ENCODE results near the gene CABLES2.
"Not testable (repeated sequence)": the region's sequence is repeated elsewhere in the genome, so short reads cannot be mapped to it uniquely, and the experiment has no call there.

The CABLES2 gene

DNA sequence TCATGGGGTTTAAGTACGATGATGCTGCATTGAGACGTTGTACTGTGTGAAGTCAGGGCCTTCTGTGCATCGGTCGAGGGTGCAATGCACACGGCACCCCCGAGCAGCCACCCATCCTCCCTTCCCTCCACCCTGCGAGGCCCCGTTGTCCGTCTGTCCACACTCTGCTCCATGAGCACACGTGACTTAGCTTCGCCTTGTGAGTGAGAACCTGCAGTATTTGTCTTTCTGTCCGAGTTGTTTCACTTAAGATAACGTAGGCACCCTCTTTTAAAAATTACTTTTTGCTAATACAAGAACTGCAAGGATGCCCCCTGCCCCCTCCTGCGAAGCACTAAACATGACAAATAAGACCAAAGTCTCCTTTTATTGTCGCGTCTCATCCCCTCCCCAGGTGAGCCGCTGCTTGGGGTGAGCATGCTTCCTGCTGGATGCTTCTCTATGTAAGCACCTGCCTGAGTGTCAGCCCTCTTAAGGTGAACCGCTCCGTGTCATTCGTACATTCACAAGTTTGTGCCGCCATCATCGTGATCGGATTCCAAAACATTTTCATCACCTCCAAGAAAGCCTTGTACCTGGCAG is 23.9 kb upstream of the CABLES2 start:
- no peak overlapping the region for H3K9ac ChIP-seq (ENCODE audit: low read length)
- no peak overlapping the region for H3K27ac ChIP-seq (ENCODE audit: low read depth, low read length)
- no peak overlapping the region for H3K4me3 ChIP-seq (ENCODE audit: low read depth in 1 of 2, low read length in 2 of 2)
- H3K4me1 ChIP-seq (ENCODE audit: insufficient read depth, low read length), result peaks cover 9% of the 10 kb centered on the region
- H3K9me3 ChIP-seq (ENCODE audit: low read length), result no peaks in the 10 kb centered on the region
- no peaks in the 10 kb centered on the region for H3K36me3 ChIP-seq (ENCODE audit: insufficient read depth, low read length)
- no peaks in the 10 kb centered on the region for H3K27me3 ChIP-seq (ENCODE audit: control insufficient read depth in 1 of 2, insufficient read depth in 2 of 2, low read length in 2 of 2)

DNA sequence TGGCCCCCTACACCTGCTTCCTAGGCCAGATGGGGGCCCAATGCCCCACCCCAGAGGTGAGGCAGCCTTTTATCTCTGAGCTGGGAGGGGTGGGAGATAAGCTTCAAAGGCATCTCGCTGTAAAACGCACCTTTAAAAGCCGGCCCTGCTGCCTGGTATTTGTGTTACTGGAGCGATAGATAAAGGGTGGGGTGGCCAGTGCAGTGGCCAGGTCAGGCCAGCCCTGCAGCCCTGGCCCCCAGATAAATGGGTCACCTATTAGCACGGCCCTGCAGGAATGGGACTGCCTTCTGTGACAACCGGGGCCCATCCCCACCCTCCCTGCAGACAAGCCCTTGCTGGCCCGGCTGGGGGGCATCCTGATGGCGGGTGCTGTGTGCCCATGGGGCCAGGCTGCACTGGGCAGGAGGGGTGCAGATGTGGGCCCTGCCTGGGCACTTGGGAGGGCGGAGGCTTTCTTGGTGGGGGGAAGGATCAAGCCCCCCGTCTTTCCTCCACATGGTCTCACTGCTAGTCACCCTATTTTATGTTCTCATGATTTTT is 23.3 kb upstream of the CABLES2 start:
- peaks cover 9% of the 10 kb centered on the region for H3K4me1 ChIP-seq (ENCODE audit: insufficient read depth, low read length)

DNA sequence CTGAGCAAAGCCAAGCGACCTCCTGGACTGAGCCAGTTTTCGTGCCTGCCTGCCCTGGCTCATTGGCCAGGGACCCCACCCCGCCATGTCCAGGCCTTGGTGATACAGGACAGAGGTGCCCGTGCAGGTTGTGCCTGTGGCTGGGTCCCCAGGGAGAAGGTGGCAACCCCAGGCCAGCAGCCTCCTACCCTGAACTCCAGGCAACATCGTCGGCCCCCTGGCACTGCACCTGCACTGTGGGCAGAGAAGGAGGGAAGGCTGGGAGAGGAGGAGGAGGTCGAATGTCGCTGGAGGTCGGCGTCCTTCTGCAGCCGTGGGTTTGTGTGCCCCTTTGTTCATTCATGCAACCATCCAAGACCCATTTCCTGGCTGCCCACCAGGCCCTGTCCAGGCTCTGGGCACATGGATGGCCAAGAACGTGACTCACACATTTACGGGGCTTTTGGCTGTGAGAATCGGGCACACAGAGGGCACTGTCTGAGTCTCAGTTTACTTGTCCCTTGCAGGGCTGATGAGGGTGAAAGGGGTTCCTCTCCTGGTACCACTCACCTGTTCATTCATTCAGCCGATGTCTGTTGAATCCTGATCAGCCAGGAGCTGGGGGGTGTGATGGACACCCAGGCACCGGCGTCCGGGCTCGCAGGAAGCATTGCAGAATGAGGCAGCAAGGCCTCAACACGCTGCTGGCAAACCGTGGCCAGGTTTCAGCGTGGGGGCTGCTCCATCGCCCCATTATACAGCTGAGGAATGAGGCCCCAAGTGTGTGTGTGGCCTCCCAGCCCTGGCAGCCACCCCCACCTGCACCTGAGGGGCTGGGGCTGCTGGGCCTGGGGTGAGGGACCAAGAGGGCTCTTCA is 22.6 kb upstream of the CABLES2 start:
- no peaks in the 10 kb centered on the region for H3K9me3 ChIP-seq (ENCODE audit: low read length)
- H3K27me3 ChIP-seq (ENCODE audit: control insufficient read depth in 1 of 2, insufficient read depth in 2 of 2, low read length in 2 of 2), result peaks cover 0 to 3% of the 10 kb centered on the region in 2 donors
- H3K9ac ChIP-seq (ENCODE audit: low read length), result no peak overlapping the region
- no peak overlapping the region for H3K4me3 ChIP-seq (ENCODE audit: low read depth in 1 of 2, low read length in 2 of 2)
- no peak overlapping the region for H3K27ac ChIP-seq (ENCODE audit: low read depth, low read length)
- peaks cover 9% of the 10 kb centered on the region for H3K4me1 ChIP-seq (ENCODE audit: insufficient read depth, low read length)
- H3K36me3 ChIP-seq (ENCODE audit: insufficient read depth, low read length), result no peaks in the 10 kb centered on the region

More for the DNA sequence above, 23.3 kb upstream of the CABLES2 start:
- Histone ChIP-seq H3K4me3 (ENCODE audit: low read depth in 1 of 2, low read length in 2 of 2) (no peak overlapping the region), H3K36me3 (ENCODE audit: insufficient read depth, low read length) (no peaks in the 10 kb centered on the region), H3K27ac (ENCODE audit: low read depth, low read length) (no peak overlapping the region), H3K9me3 (ENCODE audit: low read length) (no peaks in the 10 kb centered on the region), H3K9ac (ENCODE audit: low read length) (no peak overlapping the region), H3K27me3 (ENCODE audit: control insufficient read depth in 1 of 2, insufficient read depth in 2 of 2, low read length in 2 of 2) (no peaks in the 10 kb centered on the region)

DNA sequence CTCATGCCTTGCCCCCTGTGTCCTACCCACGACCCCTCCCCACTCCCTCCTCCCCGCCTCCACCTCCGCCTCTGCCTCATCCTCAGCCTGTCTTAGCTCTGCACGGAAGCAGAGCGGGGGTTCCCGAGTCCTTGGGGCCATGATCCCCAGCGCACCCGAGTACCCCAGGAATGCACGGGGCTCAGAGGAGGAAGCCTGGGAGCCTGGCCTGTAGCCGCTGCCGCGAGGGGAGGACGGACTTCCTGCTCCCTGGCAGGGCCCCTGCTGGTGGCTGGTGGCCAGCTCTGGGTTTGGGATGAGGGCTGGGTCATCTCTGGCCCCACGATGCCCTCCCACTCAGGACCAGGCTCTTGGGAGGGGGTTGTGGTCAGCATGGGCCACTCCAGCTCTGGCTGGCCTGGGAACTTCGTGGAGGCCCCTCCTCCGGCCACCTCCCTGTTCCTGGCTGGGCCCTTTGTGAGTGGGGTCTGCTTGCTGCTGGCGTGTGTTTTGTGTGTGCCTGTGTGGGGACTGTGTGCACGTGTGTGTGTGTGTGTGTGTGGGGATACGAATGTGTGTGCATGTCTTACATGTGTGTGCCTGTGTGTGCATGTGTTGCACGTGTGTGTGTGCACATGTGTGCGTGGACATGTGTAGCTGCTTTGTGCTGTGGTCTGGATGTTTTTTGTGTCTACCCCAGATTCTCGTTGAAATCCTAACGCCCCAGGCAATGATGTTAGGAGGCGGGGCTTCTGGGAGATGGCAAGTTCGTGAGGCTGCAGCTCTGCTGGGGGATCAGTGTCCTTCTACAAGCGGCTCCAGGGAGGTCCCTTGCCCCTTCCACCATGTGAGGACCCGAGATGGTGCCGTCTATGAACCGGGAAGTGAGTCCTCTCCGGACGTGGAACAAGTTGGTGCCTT is 21.6 kb upstream of the CABLES2 start:
- Histone ChIP-seq H3K36me3 (ENCODE audit: insufficient read depth, low read length) (no peaks in the 10 kb centered on the region), H3K4me1 (ENCODE audit: insufficient read depth, low read length) (peaks cover 1% of the 10 kb centered on the region), H3K4me3 (ENCODE audit: low read depth in 1 of 2, low read length in 2 of 2) (no peak overlapping the region), H3K27ac (ENCODE audit: low read depth, low read length) (no peak overlapping the region), H3K9me3 (ENCODE audit: low read length) (no peaks in the 10 kb centered on the region), H3K27me3 (ENCODE audit: control insufficient read depth in 1 of 2, insufficient read depth in 2 of 2, low read length in 2 of 2) (peaks cover 0 to 7% of the 10 kb centered on the region in 2 donors), H3K9ac (ENCODE audit: low read length) (no peak overlapping the region)

DNA sequence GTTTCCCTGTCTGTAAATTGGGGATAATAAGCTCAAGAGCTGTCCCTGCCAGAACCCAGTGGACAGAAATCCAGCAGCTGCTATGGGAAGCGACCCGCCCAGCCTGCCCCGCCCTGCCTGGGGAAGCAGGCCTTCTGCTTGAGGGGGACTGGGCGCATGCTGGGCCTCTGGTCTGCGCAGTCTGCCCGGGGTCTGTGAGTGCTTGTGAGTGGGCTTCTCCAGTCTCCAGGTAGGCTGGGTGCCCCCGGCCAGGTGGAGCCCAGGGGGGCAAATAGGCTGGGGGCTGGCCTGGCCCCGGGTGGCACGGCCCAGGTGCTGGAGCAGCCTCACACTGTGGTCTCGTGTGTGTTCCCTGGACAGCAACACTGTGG is 20.9 kb upstream of the CABLES2 start:
- H3K36me3 ChIP-seq (ENCODE audit: insufficient read depth, low read length), result no peaks in the 10 kb centered on the region
- H3K4me1 ChIP-seq (ENCODE audit: insufficient read depth, low read length), result no peaks in the 10 kb centered on the region
- H3K27me3 ChIP-seq (ENCODE audit: control insufficient read depth in 1 of 2, insufficient read depth in 2 of 2, low read length in 2 of 2), result peaks cover 0 to 14% of the 10 kb centered on the region in 2 donors
- no peaks in the 10 kb centered on the region for H3K9me3 ChIP-seq (ENCODE audit: low read length)
- no peak overlapping the region for H3K9ac ChIP-seq (ENCODE audit: low read length)
- no peak overlapping the region for H3K4me3 ChIP-seq (ENCODE audit: low read depth in 1 of 2, low read length in 2 of 2)
- H3K27ac ChIP-seq (ENCODE audit: low read depth, low read length), result no peak overlapping the region

DNA sequence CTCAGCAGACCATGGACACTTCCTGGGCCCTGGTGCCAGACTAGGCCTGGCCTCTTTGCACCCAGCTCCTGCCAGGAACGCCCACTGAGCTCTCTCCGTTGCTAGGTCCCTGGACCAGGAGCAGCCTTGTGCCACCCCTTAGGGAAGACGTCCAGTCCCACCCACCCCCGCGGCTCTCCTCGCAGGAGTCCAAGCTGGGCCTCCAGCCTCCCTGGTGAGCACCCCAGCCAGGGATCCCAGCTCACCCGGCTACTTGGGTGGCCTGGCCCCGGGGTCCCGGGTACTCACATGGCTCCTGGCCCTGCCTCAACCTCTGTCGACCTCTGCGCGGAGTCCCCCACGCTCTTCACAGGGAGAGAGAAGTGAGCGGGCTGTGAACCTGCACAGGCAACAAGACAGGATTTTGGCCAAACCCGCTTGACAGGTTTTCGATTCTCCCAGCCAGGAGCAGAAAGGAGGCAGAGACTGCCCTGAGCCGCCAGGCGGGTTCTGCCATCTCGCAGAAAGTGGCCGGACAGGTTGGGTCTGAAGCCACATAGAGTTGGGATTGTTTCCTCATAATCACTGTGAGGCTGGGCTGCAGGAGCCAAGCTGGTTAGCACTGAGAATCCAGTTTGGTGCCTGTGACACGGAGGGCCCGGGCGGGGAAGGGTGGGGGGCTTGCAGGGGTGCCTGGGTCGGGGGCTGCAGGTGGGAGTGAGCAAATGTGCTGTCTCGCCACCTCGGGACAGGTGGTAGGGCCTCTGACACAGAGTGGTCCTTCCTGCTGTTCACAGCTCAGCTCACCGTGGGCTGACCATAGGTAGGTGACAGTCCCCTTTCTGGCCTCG is 20.3 kb upstream of the CABLES2 start, which contains the start of gene RBBP8NL:
TSS of gene RBBP8NL (minus strand) at position 368 of the 830 bp plus-strand sequence. CDS start 7,892 bp downstream, outside the sequence.
- Histone ChIP-seq H3K27ac (ENCODE audit: low read depth, low read length) (no peak within 1 kb of the TSS), H3K9me3 (ENCODE audit: low read length) (no peaks in the 10 kb centered on the region), H3K36me3 (ENCODE audit: insufficient read depth, low read length) (no peaks in the 10 kb centered on the region), H3K9ac (ENCODE audit: low read length) (no peak within 1 kb of the TSS), H3K27me3 (ENCODE audit: control insufficient read depth in 1 of 2, insufficient read depth in 2 of 2, low read length in 2 of 2) (peaks cover 0 to 15% of the 10 kb centered on the region in 2 donors), H3K4me3 (ENCODE audit: low read depth in 1 of 2, low read length in 2 of 2) (no peak within 1 kb of the TSS), H3K4me1 (ENCODE audit: insufficient read depth, low read length) (no peaks in the 10 kb centered on the region)

DNA sequence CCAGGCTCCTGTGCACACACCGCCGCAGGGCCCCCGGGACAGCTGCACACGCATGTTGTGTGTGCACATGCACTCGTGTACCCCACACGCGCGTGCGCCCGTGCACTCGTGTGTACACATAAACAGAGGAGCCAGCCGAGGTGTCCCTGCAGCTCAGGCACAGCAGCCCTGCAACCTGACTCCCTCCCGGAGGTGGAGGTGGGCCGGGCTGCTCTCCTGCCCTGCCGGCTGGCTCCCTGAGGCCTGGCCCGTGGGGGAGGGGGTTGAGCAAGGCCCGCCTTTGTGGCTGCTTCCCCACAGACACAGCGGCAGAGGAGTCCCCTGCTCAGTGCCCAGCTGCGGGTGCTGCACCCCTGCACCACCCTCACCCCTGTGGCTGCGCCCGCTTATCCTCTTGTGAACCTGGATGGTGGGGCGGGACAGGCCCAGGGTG is 19.6 kb upstream of the CABLES2 start:
- Histone ChIP-seq H3K27ac (ENCODE audit: low read depth, low read length) (no peak overlapping the region), H3K9me3 (ENCODE audit: low read length) (no peaks in the 10 kb centered on the region), H3K36me3 (ENCODE audit: insufficient read depth, low read length) (no peaks in the 10 kb centered on the region), H3K4me3 (ENCODE audit: low read depth in 1 of 2, low read length in 2 of 2) (no peak overlapping the region), H3K27me3 (ENCODE audit: control insufficient read depth in 1 of 2, insufficient read depth in 2 of 2, low read length in 2 of 2) (peaks cover 0 to 15% of the 10 kb centered on the region in 2 donors), H3K9ac (ENCODE audit: low read length) (no peak overlapping the region), H3K4me1 (ENCODE audit: insufficient read depth, low read length) (no peaks in the 10 kb centered on the region)

DNA sequence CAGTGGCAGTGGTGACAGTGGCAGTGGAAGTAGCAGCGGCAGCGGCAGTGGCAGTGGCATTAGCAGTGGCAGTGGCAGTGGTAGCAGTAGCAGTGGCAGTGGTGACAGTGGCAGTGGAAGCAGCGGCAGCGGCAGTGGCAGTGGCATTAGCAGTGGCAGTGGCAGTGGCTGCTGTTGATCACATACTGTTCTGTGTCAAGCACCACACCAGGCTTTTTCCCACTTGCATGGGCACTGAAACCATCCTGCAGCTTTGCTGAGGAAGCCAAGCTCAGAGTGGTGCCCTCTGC is 18.9 kb upstream of the CABLES2 start:
- not testable (repeated sequence) for H3K9ac ChIP-seq (ENCODE audit: low read length)

DNA sequence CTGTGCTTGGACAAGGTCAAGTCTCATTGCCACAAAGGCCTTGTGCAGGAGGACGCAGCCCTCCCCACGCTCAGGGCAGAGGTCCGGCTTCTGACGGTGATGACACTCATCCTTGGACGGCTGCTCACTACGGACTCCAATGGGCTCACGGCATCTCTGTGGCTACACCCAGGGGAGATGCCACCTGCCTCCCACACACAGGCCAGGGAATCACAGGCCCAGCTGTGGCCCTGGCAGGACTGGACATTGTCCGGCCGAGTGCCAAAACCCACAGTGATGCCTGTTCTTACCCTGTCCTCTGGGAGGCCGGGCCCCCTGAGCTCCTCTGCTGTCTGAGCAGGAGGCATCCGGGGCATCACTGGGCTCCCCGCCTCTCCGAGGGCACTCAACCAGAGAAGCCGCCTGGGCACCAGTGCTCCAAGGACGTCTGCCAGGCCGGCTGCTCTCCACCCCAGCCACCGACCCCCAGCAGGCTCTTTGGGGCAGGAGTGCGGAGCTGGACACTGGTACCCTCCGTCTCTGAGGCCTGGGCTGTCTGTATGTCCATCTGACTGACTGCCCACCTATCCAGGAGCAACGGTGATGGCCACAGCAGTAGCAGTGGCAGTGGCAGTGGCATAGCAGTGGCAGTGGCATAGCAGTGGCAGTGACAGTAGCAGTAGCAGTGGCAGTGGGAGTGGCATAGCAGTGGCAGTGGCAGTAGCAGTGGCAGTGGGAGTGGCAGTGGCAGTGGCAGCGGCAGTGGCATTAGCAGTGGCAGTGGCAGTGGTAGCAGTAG is 18.4 kb upstream of the CABLES2 start:
- H3K9me3 ChIP-seq (ENCODE audit: low read length), result no peaks in the 10 kb centered on the region
- peaks cover 0 to 15% of the 10 kb centered on the region in 2 donors for H3K27me3 ChIP-seq (ENCODE audit: control insufficient read depth in 1 of 2, insufficient read depth in 2 of 2, low read length in 2 of 2)
- H3K27ac ChIP-seq (ENCODE audit: low read depth, low read length), result no peak overlapping the region
- H3K4me3 ChIP-seq (ENCODE audit: low read depth in 1 of 2, low read length in 2 of 2), result no peak overlapping the region
- no peaks in the 10 kb centered on the region for H3K4me1 ChIP-seq (ENCODE audit: insufficient read depth, low read length)
- no peaks in the 10 kb centered on the region for H3K36me3 ChIP-seq (ENCODE audit: insufficient read depth, low read length)
- no peak overlapping the region for H3K9ac ChIP-seq (ENCODE audit: low read length)

More for the DNA sequence above, 18.9 kb upstream of the CABLES2 start:
- not testable (repeated sequence) for H3K9me3 ChIP-seq (ENCODE audit: low read length); H3K27ac ChIP-seq (ENCODE audit: low read depth, low read length); H3K4me3 ChIP-seq (ENCODE audit: low read depth in 1 of 2, low read length in 2 of 2); H3K36me3 ChIP-seq (ENCODE audit: insufficient read depth, low read length); H3K4me1 ChIP-seq (ENCODE audit: insufficient read depth, low read length)
- peaks cover 0 to 15% of the 10 kb centered on the region in 2 donors for H3K27me3 ChIP-seq (ENCODE audit: control insufficient read depth in 1 of 2, insufficient read depth in 2 of 2, low read length in 2 of 2)
